NCI-H1105 treated with DMSO at 0.1 percent for 48 hours (cell line): ENCODE measurements around the gene MYOM3.

ENCODE experiments used
- DNase-seq: peaks from one replicate; lab custom pipeline; 2025; lab: John Stamatoyannopoulos, UW

The MYOM3 gene

GRCh38 chr1:24138476-24139221 lies 26.7 kb upstream of the MYOM3 start:
- no peak for DNase-seq

GRCh38 chr1:24136956-24137539 lies 25.1 kb upstream of the MYOM3 start:
- no peak for DNase-seq

- DNase-seq: no peak
Measured at GRCh38 chr1:24134376-24134775, 22.4 kb upstream of the MYOM3 start.

- no peak for DNase-seq
Measured at GRCh38 chr1:24133819-24134218, 21.9 kb upstream of the MYOM3 start.

DNA sequence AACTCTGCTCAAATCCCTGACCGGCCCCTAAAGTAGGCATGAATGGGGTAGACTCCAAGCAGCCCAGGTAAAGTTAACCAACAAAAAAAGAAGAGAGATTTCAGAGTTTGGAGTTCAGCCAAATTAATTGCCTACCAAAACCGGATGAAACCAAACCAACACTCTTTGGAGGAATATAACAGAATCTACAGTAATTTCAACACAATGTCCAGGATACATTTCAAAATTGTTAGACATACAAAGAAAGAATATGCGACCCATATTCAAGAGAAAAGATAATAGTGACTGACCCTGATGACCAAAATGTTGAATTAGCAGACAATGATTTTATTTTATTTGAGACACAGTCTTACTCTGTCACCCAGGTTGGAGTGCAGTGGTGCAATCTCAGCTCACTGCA lies 18.4 kb upstream of the MYOM3 start:
- DNase-seq: no peak

GRCh38 chr1:24127801-24128363 lies 15.9 kb upstream of the MYOM3 start:
- DNase-seq: no peak

DNA sequence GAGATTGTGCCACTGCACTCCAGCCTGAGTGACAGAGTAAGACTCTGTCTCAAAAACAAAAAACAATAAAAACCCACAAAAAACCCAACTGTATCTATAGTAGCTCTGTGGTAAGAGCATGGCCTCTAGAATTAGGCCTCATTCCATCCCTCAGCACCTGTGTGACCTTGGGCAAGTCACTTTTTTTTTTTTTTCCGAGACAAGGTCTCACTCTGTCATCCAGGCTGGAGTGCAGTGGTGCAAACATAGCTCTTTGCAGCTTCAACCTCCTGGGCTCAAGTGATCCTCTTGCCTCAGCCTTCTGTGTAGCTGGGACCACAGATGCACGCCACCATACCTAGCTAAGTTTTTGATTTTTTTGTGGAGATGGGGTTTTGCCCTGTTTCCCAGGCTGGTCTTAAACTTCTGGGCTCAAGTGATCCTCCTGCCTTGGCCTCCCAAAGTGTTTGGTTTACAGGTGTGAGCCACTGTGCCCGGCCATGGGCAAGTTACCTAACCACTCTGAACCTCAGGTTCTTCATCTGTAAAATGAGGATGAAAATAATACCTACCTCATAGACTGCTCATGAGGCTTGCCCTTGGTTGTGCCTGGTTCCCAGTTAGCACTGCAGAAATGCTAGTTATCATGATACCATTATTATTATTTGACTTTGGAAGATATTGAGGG lies 15.3 kb upstream of the MYOM3 start:
- DNase-seq: no peak

DNA sequence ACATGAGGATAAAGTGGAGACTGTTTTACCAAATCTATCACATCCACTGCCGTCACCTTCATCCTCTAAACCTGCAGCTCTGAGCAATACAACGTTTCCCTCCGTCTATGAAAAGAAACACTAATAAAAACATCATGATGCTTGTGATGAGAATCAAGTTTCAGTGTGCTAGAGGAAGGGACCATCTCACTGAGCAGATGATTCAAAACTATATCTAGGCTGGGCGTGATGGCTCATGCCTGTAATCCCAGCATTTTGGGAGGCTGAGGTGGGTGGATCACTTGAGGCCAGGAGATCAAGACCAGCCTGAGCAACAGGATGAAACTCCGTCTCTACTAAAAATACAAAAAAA lies 14.7 kb upstream of the MYOM3 start:
- no peak for DNase-seq

GRCh38 chr1:24126018-24126671 lies 14.2 kb upstream of the MYOM3 start:
- no peak for DNase-seq

DNA sequence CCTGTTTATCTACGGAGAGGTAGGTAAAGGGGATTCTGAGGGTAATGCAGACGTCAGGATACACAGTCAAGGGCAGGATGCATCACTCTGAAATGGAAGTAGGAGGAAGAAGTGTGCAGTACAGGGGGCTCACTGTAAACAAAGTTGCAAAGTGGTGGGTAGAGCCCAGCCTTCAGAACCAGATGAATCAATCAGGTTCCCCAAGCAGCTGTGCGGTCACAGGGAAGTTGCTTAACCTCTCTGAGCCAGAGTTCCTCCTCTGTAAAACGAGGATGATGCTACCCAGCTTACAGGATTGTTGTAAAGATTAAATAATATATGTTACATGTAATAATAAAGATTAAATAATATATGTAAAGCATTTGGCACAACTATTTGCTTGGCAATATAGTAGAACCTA lies 13.5 kb upstream of the MYOM3 start:
- DNase-seq: no peak

DNA sequence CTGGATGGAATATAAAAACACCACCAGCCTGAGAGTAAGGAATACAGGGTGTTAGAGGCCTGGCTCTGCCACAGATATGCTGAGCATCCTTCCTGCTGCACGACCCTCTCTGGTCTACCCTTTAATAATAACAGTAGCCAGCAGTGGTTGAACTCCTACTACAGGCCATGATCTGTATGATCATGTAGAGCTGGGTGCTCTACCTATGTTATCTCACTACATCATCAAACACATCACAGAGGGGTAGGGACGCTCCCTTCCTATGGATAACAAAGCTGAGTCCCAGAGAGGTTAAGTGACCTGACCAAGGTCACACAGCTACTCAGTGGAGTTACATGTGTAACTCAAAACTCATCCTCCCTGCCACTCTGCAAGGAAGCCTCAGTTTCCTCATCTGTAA lies 13.0 kb upstream of the MYOM3 start:
- no peak for DNase-seq

GRCh38 chr1:24123611-24124010 lies 11.7 kb upstream of the MYOM3 start:
- DNase-seq: no peak

DNA sequence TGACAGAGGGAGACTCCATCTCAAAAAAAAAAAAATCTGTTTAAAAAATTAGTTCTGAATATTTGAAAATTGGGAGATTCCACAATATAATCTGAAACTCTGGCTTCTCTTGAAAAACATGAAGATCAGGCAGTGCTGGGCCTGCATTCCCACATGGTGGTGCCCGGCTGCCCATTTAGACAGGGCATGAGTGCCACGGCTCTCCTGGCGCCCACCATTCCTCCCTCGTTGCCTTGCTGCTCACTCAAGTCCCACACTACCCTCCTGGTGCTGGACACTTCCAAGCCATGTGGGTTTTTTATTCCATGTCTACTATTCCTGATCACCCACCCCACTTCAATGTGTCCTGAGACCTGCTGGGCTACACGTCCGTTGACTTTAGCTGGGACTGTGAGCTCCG lies 10.8 kb upstream of the MYOM3 start:
- DNase-seq: no peak

DNA sequence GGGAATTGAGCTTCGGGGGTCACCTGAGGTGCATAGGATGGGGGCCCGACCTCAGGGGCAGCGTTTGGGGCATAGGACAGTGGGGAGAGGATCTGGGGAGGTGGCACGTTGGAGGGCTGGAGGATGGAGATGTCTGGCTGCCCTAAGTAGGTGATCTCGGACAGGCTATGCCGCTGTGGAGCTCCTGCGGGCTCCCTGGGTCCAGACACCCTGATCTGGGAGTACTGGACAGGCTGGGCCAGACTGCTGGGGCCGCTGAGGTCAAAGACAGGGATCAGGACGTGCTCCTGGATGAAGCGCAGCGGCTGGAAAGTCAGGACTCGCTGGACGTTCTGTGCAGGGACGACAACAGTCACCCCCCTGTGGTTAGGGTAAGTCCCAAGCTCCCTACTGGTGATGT lies 9.5 kb upstream of the MYOM3 start:
- DNase-seq: no peak

GRCh38 chr1:24120965-24121364 lies 9.0 kb upstream of the MYOM3 start:
- no peak for DNase-seq

GRCh38 chr1:24119859-24120756 lies 8.2 kb upstream of the MYOM3 start:
- DNase-seq: no peak

DNA sequence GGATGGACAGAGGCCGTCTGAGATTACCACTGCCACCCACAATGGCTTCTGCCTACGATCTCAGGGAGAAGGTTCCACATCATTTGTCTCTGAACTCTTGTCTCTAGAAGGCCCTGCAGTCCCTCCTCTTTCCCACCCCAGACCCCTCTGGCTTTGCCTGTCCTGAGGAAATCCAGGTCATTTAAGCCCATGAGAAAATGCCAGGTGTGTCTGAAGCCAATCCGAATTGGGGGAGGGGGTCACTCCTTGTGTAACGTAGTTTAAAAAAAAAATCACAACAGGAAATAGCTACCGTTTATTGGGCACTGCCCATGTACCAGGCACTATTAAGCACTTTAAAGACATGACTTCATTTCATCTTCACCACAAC lies 7.5 kb upstream of the MYOM3 start:
- no peak for DNase-seq

GRCh38 chr1:24118410-24119242 lies 6.7 kb upstream of the MYOM3 start:
- DNase-seq: no peak

DNA sequence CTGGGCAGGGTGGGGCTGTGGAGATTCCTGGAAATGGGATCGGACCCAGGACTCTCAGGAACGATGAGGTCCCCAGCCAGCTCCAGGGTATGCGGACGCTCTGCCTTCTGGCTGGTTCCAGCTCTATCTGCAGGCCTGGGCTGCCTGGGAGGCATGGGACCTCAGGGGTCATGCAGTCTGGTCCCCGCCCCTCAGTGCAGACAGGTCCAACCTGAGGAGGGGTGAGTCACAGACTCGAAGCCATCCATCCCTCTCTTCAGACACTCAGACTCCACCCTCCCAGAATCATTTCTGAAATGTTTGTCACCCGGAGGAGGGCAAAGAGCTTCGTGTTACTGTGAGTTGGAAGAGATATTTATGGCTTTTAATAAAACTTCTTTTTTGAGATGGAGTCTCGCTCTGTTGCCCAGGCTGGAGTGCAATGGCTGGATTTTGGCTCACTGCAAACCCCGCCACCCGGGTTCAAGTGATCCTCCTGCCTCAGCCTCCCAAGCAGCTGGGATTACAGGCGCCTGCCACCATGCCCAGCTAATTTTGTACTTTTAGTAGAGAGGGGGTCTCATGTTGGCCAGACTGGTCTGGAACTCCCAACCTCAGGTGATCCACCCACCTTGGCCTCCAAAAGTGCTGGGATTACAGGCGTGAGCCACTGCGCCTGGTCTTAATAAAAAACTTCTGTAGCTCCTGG lies 5.9 kb upstream of the MYOM3 start:
- no peak for DNase-seq

GRCh38 chr1:24117132-24117531 lies 5.2 kb upstream of the MYOM3 start:
- no peak for DNase-seq
